Astrocyte of the cerebellum (primary cell): ENCODE results near the gene OBSCN.

Source experiments
- DNase-seq: peaks from one replicate; pipeline ENCODE4 v3.0.0-alpha.2; 2011; ENCODE audit warnings: low read depth
- H3K4me3 ChIP-seq: 2 replicates; pipeline ENCODE4 v1.5.1; 2011; ENCODE audit warnings: mild to moderate bottlenecking, low read depth, low read length, moderate library complexity
- in situ Hi-C: cut with HindIII; loops from 2 replicates; pipeline ENCODE4 v1.10.0; 2017; ENCODE audit warnings: low sequenced_read_pairs
- TF ChIP-seq, protein P1 (sequence below): IDR thresholded peaks from 2 replicates; pipeline ENCODE4 v1.5.1; 2012; ENCODE audit warnings: low read length, low read depth, moderate library complexity, mild to moderate bottlenecking; ENCODE audit errors: missing control alignments

The OBSCN gene

GRCh38 chr1:228401782-228402640 is 194.2 kb downstream of the OBSCN start:
- TF ChIP-seq, protein P1, sequence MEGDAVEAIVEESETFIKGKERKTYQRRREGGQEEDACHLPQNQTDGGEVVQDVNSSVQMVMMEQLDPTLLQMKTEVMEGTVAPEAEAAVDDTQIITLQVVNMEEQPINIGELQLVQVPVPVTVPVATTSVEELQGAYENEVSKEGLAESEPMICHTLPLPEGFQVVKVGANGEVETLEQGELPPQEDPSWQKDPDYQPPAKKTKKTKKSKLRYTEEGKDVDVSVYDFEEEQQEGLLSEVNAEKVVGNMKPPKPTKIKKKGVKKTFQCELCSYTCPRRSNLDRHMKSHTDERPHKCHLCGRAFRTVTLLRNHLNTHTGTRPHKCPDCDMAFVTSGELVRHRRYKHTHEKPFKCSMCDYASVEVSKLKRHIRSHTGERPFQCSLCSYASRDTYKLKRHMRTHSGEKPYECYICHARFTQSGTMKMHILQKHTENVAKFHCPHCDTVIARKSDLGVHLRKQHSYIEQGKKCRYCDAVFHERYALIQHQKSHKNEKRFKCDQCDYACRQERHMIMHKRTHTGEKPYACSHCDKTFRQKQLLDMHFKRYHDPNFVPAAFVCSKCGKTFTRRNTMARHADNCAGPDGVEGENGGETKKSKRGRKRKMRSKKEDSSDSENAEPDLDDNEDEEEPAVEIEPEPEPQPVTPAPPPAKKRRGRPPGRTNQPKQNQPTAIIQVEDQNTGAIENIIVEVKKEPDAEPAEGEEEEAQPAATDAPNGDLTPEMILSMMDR, result no peak
- H3K4me3 ChIP-seq, result no peak overlapping the region
- in situ Hi-C loops, result no loop called here
- DNase-seq, result no peak

DNA sequence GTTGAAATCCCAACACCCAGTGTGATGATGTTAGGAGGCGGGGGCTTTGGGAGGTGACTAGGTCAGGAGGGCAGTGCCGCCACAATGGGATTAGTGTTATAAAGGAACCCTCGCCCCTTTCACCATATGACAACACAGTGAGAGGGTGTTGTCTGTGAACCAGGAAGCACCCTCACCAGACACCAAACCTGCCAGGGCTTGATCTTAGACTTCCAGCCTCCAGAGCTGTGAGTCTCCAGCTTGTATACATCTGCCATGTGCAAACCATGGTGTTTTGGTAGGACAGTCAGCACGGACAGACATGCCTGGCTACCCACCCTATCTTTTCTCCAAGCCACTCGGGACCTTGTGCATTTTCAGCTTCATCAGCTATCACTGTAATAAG is 194.8 kb downstream of the OBSCN start:
- DNase-seq, result no peak
- in situ Hi-C loops, result no loop called here
- TF ChIP-seq, protein P1, result no peak
- H3K4me3 ChIP-seq, result no peak overlapping the region

DNA sequence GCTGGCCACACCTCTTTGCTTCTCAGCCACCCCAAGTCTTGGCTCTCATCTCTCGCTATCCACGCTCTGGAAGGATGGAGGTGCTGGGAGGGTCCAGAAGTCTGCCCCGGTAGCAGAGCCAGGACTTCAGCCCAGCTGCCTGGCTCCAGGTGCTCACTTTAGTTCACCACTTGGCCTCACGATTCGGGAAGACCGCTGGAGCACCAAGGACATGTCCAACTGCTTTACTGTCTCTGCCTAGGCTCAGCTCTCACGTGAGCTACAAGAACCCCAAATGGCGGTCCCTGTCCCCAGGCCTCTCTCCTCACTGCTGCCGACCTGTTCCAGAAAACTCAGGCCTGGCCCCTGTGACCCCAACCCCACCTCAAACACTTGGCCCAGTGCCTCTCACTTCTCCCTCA is 195.4 kb downstream of the OBSCN start:
- DNase-seq, result no peak
- in situ Hi-C loops, result no loop called here
- H3K4me3 ChIP-seq, result no peak overlapping the region
- TF ChIP-seq, protein P1, result no peak

- in situ Hi-C loops, result no loop called here
- H3K4me3 ChIP-seq, result no peak overlapping the region
- TF ChIP-seq, protein P1, result no peak
- DNase-seq, result no peak
Measured at GRCh38 chr1:228404107-228404720, 196.4 kb downstream of the OBSCN start.

- DNase-seq, result no peak
- H3K4me3 ChIP-seq, result peak overlapping the region; percentile 80
- in situ Hi-C loops, result no loop called here
- TF ChIP-seq, protein P1, result no peak
Measured at GRCh38 chr1:228405200-228405978, 197.5 kb downstream of the OBSCN start.

- in situ Hi-C loops, result no loop called here
- TF ChIP-seq, protein P1, result no peak
- H3K4me3 ChIP-seq, result peak overlapping the region; percentile 80
- DNase-seq, result no peak
Measured at GRCh38 chr1:228405979-228406228, 198.1 kb downstream of the OBSCN start.
